HG03175 (cell line): ENCODE results near the gene SETBP1.
A peak's percentile ranks its signal among the peaks of the same experiment; 100 is the strongest.

Experiments
- ATAC-seq: cut with Tn5 transposase; IDR thresholded peaks from one replicate; pipeline ENCODE4 v1.9.1; 2021; ENCODE audit warnings: mild to moderate bottlenecking, moderate library complexity; ENCODE audit not compliant: unreplicated experiment

SETBP1 gene

DNA sequence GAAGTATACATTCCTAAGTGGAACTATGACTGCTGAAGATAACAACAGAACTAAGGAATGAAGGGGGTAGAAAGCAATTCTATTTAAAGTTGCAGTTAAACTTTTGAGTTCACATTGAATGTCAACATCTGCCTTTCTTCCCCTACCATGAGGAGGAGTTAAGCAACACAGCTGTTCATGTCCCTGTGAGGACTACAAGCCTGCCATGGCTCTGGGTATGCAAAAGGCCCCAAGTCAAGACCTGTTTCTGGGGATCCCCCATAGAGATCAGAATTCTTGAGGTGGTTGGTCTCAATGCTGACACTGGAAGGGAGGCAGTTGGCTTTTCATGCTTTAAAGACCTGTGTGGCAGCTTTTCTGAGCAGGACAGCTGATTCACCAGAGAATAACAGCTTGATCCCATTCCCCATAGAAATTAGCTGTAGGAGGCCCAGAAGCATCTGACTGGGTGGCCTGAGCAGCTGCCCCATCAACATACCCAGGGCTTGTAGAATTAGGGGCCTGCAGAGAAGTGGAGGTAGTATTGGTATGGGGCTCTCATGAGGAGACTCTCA lies 131.0 kb downstream of the SETBP1 start:
- ATAC-seq, result no peak

DNA sequence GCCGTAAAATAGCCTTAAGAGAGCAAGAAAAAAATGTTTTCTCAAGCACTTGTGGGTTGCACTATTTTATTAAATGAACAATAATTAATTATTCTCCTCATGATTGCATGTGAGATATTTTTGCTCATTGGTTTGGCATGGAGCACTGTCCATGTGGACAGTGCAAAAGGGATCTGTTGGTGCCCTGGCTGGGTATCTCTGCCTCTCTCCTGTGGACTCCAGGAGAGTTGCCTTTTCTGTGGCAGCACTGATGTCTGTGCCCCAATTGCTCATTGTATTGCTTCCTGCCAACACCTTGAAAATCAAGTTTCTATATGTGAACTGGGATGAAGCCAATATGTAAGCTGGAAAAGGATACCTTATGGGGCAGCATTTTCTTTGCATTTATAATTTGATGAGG lies 131.7 kb downstream of the SETBP1 start:
- ATAC-seq, result no peak

DNA sequence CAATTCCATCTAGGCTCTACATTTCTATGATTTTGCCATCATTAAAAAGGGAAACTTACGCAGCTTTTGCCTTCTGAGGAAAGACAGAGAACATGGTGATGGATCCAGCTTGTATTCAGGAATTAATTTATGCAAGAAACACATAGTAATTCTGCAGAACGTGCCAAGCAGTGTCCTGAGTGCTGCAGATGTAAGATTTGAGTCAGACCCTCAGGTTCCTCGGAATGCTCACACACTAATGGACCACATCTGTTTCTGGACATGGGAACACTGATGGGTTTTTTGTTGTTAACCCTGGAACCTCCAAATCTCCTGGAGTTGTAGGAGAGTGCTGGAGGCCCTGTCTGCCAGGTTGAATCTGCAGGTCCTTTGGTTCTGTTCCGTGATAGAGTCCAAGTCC lies 132.9 kb downstream of the SETBP1 start:
- ATAC-seq, result no peak

DNA sequence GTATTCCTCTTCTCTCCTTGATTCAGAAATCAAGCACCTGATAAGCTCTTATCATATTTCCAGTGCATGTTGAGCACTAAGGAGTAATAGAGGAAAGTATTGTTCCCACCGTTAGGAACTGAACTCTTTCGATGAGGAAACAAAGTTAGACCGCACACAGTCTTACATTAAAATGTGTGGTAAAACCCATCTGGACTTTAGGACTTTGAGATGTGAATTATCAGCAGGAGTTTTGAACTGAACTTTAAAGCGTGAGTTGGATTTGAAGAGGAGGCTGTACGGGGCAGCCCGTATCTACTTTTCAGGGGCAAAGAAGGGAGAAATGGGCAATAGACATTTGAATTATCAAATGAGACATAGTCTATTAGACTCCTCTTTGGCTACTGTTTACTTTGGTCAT lies 134.4 kb downstream of the SETBP1 start:
- no peak for ATAC-seq

DNA sequence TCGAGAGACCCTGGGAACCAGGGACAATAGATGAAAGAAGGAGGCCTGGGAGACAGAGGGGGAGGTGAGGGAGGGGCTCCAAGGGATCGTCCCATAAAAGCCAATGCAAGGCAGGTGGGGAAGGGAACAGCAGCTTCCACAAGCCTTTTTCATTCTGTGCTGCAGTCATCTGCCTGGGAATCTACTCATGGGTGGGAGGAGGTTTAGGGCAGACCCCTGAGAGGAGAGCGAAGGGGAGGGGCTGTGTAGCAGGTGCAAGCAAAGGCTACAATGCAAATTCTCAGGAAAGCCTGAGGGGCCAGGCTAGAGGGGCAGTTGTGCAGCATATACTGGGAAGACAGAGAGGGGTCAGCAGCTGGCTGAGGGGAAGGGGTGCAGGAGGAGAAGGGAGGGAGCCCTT lies 135.4 kb downstream of the SETBP1 start:
- no peak for ATAC-seq

DNA sequence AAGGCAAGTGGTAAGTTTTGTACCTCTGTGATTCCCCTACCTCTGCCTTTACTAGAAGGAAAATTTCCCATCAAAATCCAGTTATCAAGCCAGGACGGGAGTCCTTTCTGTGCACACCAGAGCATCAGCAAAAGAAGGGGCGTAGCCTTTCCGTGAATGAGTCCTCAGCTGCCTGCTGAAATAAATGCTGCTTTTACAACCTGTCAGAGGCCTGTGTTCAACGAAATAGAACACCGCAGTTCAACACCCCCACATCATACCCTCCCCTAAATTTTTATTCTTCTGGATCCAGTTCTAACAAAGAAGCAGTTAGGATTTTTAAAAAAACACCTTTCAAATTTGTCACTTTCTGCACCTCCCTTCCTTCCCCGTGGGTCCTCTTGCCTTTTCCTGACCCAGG lies 135.8 kb downstream of the SETBP1 start:
- no peak for ATAC-seq

DNA sequence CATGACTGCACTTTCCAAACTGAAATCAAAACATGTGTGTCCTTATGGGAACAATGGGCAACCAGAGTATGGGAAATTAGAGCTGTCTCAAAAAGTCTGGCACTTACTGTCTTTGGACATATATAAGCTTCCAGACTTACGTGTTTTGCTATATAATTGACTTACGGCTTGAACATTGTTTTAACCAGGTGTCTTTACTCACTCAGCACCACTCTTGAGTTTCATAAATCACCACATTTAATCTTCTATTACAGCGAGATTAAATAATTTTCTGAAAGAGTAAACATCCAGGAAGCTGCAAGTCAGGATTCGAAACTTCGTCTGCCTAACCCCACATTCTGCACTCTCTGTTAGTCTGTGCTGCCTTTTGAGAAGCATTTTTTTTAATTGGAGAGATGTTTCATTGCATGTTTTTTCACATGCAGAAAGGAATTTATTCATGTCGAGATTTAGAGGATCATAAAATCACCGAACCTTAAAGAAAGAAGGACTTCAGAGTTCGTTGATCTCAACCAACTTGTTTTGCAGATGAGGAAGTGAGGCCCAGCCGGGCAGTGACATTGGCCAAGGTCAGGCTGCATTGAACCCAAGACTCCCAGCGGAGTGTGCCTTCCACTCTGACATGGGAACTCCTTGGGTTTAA lies 137.3 kb downstream of the SETBP1 start:
- ATAC-seq, result no peak

DNA sequence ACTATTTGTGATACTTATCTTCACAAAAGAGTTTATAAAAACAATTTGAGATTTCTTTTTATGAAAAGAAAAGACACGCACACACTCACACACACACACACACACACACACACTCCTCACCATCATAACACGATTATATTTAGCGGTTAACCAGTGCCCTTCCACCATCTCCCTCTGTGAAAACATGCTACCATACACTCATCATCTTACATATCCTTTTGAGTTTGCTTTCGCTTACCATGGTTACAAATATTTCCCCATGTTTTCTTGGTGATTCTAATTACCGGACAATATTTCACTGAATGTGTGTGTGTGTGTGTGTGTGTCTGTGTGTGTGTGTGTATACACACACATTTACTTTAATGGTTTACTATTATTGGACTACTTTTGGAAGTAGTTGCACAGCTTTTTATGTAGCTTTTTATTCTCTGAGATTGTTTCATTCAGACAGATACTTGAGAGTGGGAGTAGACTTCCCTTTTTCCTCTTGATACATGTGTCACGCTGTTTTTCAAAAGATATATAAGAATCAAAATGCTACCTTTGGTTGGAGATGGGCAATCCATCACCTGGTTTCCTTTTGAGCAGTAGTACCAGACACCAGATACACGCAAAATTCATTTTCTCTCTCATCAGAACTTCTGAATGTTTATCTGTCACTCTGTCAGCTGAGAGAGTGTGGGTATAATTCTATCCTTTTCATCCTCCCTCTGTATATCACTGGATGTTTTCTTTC lies 138.1 kb downstream of the SETBP1 start:
- ATAC-seq, result peak; percentile 74

DNA sequence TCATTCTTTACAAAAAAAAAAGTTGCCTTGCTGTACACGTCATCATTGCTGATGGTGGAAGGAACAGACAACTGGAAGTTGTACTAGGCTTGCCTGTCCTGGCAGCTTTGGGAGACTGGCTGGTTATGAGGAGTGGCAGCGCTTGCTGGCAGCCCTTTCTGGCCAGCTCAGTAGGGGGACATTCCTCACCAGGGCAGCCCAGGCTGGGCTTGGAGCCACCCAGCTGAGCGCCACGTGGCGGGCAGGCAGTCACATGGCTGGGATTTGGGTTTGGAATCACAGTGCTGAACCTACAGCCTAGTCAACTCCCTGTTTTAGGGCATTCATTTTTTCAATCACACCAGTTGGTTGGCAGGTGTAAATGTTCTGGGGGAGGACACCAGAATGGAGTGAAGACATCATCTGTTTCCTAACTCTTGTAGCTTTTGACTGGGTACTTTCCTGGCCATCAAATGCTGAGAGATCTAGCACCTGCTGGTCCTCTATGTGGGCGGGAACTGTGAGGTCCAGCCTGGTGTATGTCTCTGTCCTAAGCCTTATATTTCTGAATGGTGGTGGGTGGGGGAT lies 139.3 kb downstream of the SETBP1 start:
- no peak for ATAC-seq

DNA sequence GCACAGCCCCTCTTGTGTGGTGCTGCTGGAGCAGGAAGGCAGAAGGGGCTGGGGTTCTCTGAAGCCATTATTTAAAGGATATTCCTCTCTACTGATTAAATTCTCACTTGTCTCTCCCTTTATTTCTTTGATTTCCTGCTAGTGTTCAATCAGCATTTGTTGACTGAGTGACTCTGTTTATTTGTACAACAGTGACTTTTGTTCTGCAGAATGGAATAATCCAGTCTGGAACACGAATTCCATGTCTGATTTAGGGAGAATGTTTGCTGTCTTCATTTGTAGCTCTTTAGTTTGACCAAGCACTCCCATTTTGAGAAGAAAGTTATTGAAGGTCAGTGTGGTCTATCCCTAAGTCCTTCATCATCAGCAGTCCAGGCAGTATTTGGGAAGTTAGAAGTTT lies 141.2 kb downstream of the SETBP1 start:
- no peak for ATAC-seq

DNA sequence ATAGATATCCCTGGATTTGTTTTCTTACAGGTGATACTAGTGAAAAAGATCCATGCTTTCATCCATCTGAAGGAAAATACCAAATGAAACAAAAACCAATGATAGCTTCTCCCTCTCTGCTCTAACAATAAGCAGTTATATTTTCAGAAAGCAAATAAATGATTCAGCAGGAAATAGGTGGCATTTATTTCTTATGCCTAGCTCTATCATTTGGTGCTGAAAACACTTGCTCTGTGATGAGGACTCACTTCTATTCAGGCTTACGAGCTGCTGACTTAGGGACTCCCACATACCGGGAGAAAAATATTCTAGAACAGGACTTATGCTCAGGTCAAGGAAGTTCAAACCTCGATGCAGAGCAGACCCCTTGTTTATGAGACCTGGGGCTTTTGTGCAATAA lies 142.6 kb downstream of the SETBP1 start:
- ATAC-seq, result no peak

DNA sequence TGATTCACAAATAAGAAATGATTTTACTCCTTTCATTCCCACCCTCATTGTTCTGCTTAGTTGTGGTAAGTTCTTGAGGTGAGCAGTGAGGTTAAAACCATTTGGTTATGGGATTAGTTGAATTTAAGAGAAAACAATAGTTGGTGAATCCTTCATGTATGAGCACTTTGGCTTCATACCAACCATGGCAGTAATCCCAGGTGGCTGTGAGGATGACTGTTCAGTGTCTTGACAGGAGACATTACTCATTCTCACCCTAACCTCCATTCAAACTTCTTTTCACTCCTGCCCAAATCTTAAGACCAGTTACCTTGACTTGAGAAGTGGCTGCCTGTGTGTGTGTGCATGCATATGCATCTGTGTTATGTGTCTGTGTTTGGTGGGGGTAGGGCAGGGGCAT lies 143.1 kb downstream of the SETBP1 start:
- no peak for ATAC-seq

DNA sequence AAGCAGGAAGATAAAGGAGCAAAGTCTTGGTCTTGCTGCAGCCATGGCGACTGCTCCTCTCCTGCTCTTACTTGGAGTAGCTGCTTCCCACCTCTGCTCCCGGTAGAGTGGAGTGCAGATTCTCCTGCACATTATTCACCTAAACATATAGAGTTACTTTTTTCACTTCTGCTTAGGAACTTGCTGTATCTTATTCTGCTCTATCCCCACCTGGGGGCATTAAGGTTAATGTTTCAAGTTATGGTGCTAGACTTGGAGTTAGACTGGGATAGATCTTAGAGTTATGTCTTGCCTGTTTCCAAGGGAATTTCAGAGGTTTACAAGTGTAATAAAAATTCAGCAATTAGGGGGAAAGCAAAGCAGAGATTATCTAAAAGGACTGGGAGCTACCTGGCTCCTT lies 144.2 kb downstream of the SETBP1 start:
- ATAC-seq, result no peak

DNA sequence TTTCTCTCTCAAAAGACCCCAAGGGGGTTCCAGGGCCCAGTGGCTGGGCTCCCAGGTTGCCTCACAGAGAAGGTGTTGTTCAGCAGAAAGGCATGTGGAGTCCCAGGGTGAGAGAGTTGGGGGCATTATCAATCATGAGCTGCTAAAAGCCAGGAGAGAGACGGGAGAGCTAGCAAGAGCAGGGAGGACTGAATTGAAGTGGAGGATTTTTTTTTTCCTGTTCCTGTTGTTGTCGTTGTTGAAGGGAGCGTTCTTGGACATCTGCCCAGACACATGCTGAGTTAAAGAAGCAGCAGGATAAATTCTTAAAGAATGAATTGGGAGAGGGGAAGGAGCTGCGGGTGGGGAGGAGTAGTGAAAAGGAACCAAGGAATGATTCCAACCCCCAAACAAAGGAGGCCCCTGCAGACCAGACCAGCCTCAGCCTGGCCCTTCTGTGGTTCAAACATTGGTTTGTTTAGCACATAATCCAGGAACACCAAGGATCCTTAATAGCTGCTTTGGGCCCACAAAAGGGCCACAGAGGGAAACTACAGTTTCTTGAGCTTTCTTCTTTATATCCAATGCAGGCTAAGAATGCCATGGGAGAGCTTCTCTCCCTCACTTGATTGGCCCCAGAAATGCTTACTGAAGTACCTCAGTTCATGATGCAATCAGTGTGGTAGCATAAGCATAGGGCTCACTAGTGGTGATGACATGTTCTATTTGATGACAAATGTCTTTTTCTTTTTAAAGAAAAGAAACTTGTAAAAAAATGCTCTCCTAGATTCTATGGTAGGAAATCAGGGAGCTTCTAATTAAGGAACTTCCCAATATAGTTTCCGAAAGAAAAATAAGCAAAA lies 146.0 kb downstream of the SETBP1 start:
- no peak for ATAC-seq

DNA sequence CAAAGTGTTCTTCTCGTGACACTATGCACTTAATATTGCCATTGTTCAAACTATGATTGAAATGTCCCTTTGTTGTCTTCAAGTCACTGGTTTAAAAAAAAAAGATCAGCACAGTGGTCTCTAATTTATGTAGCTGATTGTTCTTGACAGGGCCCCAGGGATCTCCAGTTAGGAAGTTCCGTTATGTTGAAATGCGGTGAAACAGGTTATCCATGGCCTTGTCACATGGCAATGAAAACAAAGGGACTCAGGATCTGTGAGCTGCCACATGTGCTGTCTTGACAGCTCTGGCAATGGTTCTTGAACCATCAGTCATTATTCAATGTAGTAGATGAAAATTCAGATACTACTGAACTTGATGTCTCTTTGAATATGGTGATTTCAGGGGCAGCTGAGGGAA lies 147.4 kb downstream of the SETBP1 start:
- ATAC-seq, result no peak

DNA sequence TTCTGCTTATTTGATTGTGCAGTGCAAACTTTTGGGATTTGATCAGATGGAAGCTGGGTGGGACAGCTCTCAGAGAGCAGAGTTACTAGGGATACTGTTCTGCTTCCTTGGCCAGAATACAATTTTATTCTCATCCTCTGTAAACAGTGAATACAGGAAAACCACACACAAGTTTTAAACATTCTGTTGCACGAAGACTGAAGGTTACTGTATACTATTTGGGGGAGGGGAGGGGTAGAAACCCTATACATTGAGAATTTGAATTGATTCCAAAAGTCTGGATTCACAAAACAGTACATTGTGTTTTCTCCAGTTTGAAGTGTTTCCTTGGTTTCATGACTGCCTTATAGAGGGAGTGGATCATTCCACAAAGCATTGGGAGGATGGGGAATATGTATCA lies 149.9 kb downstream of the SETBP1 start:
- ATAC-seq, result no peak

DNA sequence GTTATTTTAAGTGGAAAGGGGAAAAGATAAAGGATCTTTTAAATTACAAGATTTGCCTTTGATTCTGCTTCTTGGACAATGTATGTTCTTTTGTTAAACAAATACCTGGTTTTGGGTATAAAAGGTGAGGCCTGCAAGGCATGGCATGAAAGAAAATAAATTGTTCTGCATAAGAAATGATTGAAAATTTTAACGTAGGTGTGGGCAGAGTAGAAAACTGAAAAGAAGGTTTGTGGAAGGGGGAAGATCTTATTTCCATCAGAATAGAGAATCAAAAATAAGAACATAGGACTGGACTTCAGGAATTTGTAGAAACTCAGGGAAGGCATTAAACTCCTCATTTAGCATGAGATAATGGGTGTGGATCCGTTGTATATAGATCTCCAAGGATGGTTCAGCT lies 153.1 kb downstream of the SETBP1 start:
- no peak for ATAC-seq

DNA sequence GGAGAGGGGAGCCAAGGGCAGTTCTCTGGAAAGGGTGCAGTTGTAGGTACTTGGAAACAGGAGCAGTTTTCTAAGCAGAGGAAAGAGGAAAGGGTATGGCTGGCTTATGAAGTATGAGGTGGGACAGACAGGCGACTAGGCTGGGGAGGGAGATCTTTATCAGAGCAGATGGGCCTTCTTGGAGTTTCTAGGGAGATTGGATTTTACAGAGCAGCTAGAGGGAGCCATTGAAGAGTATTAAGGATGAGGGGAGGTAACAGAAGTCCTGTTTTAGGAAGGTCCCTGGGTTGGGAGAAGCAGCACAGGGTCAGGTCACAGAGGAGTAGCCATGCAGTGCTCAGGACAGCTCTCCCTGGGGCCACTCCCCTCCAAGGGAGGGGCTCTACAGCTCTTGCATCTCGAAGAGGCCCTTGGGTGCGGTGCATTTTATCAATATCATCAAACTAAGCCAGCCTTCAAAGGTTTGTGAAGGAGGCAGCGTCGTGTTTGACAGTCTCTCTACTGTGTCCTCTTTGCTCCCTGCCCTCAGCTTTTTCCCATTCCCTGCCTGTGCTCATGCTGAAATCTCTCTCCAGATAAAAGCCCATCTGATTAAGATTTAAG lies 154.3 kb downstream of the SETBP1 start:
- no peak for ATAC-seq

DNA sequence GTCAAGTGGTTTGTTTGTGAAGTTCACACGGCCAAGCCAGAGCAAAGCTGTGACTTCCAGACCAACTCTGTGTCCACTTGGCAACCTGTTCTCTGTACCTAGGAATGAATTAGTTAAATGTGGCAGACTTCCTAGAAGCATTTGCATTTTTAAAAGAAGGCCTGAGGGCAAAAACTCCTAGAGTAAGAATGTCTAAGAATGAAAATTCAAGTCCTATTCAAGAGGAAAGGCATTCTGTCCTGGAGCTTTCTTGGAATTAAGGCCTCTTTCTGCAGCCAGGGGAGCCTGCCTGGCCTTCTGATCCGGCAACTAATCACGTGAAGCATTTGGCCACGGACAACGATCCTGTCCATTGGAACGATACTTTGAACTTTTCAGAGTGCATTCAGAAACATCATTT lies 155.0 kb downstream of the SETBP1 start:
- ATAC-seq, result no peak

DNA sequence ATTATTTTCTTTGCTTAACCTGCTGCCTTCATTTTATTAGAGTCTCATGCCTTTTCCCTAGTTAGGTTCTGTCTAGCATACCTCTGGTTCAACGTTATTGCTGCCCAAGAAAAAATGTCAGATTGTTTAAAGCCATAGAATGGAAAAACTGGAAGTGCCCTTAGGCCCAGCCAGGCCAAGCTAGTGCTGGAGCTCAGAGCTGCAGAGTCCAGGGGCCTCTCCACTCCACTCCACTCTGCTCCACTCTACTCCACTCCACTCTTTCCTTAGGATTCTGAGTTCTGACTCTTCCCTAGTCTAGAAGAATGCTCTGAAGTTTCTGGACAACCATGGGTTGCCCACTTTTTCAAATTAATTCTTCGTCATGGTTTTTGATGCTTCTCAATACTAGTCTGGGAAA lies 155.6 kb downstream of the SETBP1 start:
- ATAC-seq, result no peak
